ENCODE measurements around the gene STRIT1.
"Not testable (repeated sequence)": the region's sequence is repeated elsewhere in the genome, so short reads cannot be mapped to it uniquely, and the experiment has no call there.

Gene STRIT1

DNA sequence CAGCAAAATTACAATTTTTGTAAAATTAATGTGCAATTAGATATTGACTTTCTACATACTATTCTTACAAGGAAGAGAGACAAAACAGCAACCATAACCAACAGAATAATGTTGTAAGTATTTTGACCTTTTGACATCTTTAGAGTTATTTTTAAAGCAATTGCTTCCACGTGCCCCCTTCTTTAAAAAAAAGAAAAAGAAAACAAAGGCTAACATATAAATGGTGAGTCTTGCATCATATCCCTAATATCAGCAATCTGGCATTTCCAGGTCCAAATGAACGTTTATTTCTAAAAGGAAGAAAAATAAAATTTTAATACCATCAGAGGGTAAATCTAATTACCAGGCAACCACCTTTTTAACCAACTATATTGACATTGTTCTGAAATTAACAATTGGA is 19.3 kb upstream of the STRIT1 start:
- no peak for DNase-seq

DNA sequence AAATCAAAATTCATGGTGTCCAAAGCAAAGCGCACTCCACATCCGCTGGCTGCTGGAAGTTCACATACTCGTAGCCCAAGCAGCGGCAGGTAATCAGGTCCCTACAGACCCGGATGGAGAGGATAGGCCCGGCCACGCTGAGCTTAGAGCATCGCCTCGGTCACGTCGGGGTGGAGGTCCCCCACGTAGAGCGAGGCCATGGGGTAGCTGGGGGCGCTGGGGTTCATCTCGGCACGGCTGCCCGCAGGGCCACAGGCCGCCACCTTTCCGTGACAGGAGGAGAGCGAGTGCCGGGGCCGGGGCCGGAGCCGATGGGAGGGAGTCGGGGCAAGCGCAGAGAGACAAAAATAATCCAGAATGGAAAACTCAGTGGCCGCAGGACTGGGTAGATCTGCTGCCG is 16.1 kb upstream of the STRIT1 start:
- DNase-seq: no peak

DNA sequence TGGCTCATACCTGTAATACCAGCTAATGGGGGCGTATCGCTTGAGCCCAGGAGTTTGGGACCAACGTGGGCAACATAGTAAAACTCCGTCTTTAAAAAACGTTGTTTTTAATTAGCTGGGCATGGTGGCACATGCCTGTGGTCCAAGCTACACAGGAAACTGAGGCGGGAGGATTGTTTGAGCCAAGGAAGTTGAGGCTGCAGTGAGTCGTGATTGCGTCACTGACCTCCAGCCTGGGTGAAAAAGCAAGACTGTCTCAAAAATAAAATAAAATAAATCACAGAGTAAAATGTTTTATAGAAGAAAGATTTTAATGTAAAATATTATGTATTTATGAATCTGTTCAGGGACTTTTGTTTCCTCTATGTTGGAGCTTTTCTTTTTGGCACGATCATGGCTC is 15.3 kb upstream of the STRIT1 start:
- DNase-seq: no peak

DNA sequence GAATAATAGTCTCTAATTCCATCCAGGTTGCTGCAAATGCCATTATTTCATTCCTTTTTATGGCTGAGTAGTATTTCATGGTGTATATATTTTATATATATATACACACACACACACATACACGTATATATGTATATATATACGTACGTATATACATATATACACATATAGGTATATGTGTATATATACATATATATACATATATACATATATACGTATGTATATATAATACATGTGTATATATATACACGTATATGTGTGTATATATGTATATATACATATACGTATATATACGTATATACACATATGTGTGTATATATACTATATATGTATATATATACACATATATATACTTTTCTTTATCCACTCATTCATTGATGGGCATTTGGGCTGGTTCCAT is 13.7 kb upstream of the STRIT1 start:
- no peak for DNase-seq

DNA sequence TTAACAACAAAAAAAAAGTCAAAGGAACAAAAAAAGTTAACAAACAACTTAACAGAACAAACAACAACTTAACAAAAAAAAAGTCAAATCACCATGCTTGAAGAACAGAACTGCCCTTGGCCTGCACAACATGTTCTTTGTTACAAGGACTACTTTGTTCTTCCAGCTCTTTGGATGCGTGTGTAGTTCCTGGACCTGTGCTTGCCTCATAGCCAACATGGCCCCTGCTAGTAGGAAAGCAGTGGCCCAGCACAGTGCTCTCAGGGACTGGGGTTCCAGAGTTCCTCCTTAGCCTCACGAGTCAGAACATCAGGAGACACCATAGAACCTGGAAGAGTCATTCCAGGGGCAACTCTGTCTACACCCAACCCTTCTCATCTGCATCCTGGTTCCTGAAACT is 10.9 kb upstream of the STRIT1 start:
- DNase-seq: no peak

DNA sequence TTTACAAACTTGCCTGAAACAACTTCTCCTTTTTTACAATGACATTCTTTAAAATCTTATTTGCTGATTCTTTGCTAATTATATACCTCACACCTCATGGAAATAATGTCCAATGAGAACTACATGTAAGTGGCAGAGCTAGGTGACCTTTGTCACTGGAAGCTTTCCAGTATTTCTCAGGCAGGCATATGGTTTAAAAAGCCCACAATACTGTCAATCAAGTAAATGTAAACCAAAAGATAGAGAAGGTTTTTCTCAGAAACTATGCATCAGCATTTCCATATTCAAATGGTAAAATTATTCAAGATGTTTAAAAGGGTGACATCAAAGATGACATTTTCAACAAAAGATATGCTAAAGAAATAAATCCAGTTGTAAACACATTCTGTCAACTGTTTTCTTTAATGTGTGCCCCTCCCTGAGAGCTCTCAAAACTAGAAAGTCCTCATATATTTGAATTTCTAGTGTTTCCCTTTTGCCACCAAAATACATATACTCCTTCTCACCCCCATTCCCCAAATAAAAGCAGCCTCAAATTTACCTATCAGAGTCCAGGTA is 10.1 kb upstream of the STRIT1 start:
- no peak for DNase-seq

DNA sequence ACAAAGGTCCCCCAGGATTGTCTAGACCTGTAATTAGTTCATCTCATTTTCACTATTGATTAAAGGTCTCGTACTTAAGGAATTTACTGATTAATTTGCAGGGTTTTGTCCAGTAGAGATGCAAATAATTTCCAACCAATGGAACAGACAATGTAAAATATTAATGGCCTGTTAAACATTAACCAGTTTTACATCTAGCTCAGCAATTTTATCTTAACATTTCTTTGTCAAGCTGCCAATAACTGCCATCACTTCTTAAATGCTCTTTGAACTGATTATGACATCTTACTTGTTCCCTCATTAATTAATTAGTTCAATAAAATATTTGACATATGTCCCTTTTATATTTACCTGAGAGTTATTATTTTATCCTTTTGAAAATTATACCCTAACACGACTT is 9.4 kb upstream of the STRIT1 start:
- no peak for DNase-seq

DNA sequence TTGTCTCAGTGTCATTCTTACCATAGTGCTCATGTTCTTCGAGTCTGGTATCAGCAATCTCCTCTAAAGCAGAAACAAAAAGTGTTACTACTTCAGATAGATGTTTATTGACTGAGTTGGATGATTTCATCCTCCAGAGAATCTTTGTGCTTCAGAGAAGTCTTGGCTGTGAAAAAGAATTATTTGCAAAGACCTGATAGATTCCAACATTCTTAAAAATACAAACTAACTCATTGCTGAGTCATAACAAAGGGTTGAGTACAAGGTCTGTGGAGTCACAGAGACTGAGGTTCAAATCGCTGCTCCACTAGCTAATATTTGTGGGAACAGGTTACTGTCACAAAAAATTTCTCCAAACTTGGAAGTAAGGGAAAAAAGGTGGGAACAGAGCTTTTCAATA is 9.0 kb upstream of the STRIT1 start:
- no peak for DNase-seq

DNA sequence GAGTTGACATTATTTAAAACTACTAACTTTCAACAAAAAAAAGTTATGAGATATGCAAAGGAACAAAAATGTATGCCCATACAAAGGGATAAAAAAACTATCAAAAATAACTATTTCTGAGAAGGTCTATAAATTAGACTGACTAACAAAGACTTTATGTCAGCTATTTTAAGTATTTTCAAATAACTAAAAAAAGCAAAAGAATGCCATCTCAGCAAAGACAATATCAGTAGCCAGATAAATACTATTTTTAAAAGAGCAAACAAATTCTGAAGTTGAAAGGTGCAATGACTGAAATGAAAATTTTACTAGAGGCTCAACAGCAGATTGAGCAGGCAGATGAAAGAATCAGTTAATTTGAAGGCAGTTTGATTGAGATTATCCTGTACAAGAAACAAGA is 3.6 kb upstream of the STRIT1 start:
- DNase-seq: no peak

DNA sequence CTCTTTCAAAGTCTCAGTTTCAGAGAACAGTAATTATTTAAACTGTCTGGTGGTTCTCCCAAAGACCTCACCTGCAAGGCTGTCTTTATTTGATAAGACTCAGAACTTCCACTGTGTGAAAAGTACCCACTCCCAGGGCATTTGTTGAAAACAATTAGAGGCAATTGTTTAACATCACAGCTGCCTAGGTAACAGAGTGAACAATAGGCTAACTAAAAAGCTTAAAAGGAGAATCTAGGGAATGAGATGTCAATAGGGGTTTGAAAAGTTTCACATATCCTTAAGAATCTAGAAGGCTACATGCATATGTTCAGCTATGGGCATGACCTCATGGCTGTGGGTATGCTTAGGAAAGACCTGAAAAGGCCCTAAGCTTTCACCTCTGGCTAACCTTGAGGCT is 2.9 kb upstream of the STRIT1 start:
- DNase-seq: no peak

DNA sequence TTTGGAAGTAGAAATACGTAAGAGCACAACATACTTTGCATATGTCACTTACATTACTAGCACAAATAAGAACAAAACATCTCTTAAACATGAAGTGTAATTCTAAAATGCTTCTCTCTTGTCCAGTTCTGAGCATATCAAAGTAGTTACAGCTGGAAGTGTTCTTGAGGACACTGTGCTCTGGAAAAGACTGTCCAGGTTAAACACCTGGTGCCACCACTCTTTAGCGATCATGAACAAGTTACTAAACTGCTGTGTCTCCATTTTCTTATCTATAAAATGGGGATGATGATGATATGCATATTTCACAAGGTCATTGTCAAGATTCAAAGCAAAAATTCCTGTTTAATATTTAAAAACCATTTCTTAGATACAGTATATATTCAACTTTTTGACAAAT is 790 bp downstream of the STRIT1 start:
- DNase-seq: no peak

DNA sequence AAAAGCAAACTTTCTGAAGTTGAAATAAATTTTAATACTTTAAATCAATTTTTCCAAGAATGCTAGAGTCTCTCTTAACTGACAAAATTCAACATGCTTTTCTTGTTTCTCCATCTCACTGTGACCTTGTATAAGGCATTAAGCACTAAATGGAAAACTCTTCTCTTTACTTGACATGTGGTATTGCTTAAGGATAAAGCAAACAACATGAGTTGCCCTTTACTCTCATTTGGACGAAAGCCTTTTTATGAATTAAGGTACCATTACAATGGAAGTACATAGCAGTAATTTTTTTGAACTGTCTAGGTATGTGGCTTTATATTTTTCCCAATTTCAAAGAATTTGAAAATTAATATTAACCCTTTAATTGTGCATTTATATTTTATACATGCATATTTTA is 1.4 kb downstream of the STRIT1 start:
- DNase-seq: no peak

DNA sequence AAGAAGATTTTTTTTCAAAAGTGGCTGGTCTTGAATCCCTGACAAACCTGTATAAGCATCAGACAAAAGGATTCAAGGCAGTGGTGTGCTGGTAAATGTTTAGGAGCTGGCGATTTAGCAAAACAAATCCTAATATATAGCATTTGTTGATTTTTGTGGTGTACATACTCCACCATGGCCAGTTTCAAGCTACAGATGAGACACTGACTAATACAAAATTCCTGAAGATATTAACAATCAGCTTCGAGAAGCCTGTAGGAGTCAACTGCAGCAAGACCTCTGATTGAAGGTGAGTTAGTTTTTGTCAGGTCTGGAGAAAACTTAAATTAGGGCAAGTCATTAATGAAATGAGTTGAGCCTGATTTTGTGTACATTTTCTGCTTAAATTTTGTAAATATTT is 6.7 kb downstream of the STRIT1 start:
- no peak for DNase-seq

DNA sequence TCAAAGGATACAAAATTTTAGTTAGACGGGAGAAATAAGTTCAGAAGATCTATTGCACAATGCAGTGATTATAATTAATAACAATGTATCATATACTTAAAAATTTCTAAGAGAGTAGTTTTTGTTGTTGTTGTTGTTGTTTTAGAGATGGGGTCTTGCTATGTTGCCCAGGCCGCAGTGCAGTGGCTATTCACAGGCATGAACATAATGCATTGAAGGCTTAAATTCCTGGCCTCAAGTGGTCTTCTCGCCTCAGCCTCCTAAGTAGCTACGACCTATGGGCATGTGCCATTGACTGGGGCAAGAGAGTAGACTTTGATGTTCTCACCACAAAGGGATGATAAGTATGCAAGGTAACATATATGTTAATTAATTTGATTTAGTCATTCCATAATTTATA is 7.5 kb downstream of the STRIT1 start:
- DNase-seq: no peak

DNA sequence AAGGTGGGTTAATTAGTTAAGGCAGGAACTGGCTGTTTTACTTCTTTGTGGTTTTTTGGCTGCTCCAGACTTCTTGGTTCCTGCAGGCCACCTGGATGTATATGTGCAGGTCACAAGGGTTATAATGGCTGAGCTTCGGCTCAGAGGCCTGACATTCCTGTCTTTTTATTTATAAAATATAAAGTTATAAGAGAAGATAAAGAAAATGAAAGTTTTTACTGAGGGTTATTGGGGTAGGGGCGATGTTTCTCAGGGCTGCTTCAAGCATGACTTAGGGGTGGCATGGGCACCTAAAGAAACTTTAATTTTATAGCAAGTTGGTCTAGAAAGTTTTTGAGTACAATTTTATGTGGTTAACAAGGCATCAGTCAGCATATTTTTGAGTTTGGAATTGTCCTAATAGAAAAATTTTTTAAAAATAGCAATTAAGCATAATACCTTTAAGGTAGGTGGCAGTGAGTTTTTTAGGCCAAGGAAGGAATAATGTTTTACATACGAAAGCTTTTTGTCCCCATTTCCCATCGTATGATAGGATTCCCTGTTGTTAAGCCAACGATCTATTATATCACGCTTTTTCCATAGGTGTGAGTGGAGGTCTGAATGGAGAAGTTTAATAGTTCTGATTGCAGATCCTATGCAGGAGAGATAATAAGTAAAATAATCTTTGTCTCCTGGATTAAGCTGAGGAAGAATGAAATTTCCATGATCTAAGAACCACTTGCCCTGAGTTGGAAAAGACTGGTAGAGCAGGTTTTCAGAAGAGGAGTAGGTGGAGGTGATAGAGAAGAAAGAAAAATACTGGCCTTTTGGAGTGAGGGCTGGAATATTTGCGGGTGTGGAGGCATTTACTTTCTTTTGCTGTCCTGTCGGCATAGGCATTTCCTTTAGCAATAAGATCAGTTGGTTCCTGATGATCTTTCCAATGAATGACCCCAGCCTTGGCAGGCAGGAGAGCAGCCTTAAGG is 10.1 kb downstream of the STRIT1 start:
- DNase-seq: no peak

DNA sequence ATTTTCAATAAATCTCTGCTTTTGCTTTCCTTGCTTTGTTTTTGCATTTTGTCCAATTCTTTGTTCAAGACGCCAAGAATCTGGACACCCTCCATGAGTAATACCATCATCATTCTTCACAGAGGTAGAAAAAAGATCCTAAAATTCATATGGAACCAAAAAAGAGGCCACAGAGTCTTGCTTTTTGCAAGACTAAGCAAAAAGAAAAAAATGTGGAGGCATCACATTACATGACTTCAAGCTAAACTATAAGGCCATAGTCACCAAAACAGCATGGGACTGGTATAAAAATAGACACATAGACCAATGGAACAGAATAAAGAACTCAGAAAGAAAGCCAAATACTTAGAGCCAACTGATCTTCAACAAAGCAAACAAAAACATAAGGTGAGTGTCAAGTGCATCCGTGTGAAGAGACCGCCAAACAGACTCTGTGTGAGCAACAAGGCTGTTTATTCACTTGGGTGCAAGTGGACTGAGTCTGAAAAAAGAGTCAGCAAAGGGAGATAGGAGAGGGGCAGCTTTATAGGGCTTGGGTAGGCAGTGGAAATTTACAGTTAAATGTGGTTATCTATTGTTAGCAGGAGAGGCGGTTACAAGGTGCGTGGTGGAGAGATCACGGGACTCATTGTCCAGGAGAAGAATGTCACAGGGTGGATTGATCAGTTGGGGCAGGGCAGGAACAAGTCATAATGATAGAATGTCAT is 10.9 kb downstream of the STRIT1 start:
- no peak for DNase-seq

DNA sequence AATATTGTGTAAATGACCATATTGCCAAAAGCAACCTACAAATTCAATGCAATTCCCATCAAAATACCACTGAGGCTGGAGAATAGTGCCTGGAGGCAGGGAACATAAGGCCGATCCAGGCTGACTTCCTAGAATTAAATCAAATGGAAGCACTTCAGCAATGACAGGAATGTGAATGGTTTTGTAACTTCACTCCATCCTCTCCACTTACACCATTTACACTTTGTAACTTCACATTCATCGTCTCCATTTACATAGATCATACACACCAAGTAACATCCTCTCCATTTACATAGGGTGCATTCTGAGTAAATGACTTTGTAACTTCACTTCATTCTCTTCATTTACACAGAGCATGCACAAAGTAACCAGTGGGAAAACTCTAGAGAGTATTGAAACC is 11.6 kb downstream of the STRIT1 start:
- DNase-seq: no peak

DNA sequence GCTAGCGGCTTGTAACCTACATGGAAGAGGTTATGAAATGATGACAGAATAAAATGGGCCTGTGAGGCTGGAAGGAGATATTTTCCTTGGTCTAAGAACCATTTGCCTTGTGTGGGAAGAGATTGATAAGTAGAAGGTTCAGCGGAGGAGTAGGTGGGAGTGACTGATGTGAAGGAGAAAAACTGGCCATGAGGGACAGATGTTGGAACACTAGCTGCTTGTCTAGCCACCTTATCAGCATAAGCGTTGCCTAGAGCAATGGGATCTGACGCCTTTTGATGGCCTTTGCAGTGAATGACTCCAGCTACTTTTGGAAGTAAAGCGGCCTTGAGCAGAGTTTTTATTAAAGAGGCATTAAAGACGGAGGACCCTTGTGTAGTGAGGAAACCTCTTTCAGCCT is 17.4 kb downstream of the STRIT1 start:
- not testable (repeated sequence) for DNase-seq

DNA sequence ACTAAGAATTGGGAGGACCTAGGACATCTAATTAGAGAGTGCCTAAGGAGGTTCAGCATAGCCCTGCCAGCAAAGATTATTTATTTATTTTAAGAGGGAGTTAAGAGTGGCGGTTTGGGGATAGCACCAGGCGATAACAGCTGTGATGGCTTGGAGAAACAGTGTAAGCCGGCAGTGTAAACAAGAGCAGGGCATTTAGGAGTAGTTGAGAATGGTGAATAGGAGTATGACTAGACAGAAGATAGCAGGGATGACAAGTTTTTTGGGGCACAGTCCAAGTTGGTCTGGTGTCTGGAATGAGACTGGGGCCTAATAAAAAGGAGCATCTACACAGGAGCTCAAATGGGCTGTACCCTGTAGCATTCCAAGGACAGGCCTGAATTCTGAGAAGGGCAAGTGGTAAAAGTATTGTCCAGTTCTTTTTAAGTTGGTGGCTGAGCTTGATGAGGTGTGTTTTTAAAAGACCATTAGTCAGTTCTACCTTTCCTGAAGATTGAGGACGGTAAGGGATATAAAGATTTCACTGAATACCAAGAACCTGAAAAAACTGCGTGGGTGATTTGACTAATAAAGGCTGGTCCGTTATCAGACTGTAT is 18.2 kb downstream of the STRIT1 start:
- DNase-seq: not testable (repeated sequence)

DNA sequence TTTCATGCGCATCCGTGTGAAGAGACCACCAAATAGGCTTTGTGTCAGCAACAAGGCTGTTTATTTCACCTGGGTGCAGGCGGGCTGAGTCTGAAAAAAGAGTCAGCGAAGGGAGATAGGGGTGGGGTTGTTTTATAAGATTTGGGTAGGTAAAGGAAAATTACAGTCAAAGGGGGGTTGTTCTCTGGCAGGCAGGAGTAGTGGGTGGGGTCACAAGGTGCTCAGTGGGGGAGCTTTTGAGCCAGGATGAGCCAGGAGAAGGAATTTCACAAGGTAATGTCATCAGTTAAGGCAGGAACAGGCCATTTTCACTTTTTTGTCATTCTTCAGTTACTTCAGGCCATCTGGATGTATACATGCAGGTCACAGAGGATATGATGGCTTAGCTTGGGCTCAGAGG is 19.0 kb downstream of the STRIT1 start:
- not testable (repeated sequence) for DNase-seq

DNA sequence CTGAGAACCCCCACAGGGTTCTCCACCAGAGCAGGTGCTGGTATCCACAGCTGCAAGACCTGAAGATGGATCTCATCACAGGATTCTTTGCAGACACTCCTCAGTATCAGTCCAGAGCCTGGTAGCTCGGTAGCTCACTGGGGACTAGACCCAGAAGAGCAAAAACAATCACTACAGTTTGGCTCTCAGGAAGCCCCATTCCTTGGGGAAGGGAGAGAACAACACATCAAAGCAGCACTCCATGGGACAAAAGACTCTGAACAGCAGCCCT is 22.2 kb downstream of the STRIT1 start:
- DNase-seq: no peak

DNA sequence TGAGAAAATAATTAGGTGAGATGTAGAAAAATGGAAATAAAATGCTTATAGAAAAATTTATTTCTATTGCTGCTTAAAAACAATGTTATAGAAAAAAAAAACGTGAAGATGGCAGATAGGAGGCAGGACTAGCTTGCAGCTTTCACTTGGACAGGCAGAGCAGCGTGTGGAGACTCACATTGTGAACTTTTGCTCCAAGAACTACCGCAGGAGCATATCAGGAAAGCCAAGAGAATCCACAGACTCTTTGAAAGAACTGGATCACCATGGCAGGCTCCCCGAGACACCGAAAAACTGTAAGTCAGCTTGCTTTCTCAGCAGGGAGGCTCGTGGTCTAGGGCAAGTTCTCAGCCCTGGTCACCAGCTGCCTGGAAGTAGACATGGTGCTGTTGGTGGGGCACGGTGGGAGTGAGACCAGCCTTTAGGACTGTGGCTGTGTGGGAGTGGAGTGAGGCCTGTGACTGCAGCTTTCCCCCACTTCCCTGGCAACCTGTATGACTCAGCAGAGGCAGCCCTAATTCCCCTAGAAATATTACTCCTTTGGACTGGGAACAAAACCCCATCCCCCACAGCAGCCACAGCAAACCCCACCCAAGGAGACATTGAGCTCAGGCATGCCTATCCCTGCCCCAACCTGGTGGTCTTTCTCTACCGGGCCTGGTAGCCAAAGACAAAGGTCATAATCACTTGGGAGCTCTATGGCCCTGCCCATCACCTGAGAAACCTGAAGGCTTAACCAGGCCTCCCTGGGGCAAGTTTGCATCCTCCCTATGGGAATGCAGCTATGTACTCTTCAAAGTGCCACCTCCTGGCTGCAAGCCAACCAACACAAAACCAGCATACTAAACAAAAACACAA is 22.8 kb downstream of the STRIT1 start:
- DNase-seq: no peak

DNA sequence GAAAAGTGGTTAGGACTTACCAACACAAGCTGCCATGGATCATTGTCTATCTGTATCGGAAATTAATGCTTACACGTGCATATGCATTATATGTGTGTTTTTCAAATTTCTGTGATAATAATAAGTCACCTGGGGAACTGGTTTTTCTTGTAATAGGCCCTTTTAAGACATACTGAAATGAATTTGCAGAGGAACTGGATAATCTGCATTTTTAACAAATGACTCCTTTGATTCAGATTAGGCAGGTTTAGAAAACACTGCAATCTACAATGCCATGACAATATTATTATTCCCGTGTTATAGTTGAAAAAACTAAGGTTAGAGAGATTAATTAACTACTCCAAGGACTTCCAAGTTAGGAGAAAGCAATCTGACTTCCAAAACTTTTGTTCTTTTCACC is 23.4 kb downstream of the STRIT1 start:
- no peak for DNase-seq
